Measurements from ENCODE around the gene NHP2.

The NHP2 gene

DNA sequence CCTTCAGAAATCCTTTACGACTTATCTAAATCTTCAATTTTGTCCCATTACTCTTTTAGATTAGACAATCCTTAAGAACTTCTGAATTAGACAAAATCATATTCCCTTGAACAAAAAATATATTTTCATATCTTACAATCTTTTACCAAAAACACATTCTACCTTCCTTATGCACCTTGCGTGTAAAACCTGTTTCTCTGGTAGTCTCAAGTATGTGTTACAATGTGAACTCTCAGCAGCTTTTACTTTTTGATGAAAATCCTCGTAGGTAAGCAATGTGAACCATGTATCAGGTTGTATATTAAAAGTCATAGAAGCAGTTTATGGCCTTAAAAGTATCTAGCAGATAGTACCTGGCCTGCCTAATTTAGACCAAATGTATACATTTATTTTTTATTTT, 20.8 kb upstream of the NHP2 start:
- no peak for DNase-seq

- no peak for DNase-seq
These were observed 16.8 kb upstream of the NHP2 start for GRCh38 chr5:178170455-178170854.

GRCh38 chr5:178165581-178165980, 11.9 kb upstream of the NHP2 start:
- DNase-seq, result no peak

- DNase-seq, result peak; percentile 95
These were observed 10.4 kb upstream of the NHP2 start for GRCh38 chr5:178163772-178164735.

DNA sequence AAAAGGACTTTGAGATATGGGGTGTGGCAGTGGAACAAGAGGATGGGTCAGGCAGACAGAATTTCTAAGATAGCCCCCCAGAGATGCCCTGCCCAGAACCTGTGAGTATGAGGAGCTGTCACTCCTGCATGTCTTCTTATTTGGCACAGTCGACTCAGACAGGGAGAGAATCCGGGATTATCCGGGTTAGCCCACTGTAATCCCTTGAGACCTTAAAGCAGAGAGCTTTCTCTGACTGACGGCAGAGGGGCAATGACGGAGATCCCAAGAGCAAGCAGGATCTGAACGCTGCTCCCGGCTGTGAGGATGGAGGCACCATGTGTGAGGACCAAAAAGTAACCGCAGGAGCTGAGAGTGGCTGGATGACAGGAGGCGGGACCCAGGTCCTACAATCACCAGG, 8.8 kb upstream of the NHP2 start:
- no peak for DNase-seq

- DNase-seq, result no peak
These were observed 6.5 kb upstream of the NHP2 start for GRCh38 chr5:178160176-178160575.

DNA sequence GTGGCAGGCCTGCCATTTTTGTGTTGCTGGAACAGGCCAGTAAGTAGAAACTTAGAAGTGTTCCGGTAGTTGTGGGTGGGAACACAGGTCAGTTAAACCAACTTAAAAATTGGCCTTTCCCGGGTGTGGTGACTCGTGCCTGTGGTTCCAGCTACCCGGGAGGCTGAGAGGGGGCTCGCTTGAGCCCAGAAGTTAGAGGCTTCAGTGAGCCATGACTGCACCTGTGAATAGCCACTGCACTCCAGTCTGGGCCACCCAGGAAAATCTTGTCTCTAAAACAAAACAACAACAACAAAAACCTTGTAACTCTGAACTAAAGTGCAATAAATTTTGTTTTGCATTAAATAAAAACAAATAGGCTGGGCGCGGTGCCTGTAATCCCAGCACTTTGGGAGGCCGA, 1.4 kb upstream of the NHP2 start:
- DNase-seq, result no peak

DNA sequence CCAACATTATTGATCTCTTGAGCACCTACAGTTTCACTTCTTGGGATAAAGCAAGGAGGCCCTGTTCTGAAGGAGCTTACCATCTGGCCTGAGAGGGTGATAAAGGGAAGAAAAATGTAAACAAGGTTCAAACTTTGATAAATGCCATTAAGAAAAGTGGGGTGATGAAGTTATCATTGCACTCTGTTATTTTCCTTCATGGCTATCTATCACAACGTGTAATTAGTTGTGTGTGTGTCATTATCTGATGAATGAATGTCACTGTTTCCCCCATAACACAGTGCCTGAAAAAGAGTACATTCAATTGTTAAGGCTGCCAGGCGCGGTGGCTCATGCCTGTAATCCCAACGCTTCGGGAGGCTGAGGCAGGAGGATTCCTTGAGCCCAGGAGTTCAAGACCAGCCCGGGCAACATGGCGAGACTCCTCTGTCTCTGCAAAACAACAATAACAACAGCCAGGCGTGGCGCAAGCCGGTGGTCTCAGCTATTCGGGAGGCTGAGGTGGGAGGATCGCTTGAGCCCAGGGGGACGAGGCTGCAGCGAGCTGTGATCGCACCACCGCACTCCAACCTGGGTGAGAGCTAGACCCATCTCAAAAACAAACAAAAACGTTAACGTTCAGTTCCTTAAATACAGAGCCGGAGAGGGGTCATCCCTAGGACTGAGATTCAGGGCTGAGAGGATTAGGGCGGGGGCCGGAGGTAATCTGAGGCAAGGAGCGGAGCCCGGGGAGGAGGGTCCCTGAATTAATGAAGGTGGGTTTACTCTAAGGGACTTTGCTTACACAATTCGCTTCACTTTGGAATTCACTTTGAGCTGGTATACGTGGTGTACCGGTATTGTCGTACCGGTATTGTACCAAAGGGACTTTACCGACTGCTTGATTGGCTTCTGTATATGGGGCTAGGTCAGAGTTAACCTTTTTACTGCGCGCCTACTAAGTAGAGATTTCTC, 917 bp downstream of the NHP2 start:
- DNase-seq, result no peak

DNA sequence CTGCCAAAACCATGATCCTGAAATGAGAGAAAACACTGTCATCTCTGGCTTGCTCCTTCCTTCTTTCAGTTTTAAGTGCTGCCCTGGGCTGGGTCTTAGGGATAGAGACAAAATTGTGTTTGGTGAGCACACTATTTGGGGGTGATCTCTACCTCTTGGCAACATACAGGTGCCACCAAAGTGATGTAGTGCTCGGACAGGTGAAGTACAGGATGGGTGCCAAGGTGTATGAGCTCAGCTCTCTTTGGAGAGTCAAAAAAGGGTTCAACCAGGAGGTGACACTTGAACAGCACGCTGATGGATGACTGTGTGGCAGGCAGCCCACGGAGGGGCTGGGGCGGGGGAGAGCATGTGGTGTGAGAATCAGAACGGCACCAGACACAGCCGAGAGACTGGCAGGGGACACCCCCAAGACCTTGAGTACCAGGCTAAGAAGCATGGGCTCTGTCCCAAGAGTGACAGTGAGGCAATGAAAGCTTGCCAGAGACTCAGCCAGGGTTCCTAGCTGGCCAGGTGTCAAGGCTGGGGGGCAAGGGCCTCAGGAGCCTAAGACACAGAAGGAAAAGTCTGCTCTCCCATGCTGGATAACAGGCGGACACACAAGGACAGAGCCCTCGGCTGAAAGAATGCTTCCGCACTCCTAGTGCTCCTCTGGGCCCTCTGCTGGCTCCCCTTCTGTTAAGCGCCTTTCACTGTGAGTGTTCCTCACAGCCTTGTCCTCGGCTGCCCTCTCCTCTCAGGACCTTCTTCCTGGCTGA, 2.5 kb downstream of the NHP2 start:
- DNase-seq, result no peak

DNA sequence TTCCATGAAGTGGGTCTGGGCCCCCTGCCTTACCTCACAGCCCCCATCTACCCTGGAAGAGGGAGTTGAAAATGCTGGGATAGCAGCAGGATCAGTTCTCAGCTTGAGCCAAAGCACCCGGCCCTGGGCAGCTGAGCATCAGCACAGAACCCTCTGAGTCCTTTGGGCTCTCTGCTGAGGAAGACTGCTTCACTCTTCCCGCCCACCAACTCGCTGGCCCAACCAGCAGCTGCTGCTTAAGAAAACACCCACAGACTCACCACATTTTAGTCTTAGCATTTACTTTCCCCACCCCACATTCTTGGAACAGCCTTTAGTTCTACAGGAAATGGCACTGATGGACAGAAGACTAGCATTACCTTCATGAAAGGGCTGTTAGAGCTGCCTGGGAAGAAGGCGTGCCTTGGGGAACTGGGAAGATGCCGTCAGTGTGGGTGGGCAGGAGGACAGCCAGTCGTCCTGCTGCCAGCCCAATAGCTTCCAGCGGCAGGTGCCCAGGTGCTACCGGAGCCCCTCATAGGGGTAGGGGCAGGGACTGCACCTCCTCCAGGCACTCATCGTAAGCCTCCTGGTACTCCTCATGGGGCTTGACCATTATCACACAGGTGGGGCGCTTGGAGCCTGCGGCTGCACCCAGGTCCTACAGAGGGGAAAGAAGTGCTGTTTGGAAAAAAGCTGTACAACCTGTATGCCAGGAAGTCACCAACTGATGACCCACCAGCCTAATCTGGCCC, 4.3 kb downstream of the NHP2 start:
- DNase-seq, result no peak

DNA sequence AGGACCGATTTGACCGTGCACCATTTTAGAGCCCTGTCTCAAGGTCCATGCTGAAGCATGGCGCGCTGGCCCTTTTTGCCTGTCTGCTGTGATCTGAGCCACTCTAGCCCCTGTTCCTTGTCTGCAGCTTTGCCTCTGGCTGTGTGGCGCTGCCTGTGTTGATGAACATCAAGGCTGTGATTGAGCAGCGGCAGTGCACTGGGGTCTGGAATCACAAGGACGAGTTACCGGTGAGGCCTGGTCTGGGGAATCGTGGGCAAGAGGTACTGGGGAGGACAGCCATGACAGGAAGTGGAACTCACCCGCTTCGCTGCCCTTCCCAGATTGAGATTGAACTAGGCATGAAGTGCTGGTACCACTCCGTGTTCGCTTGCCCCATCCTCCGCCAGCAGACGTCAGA, 6.3 kb downstream of the NHP2 start:
- no peak for DNase-seq

- peak; percentile 70 for DNase-seq
These were observed 7.5 kb downstream of the NHP2 start for GRCh38 chr5:178145965-178146820.

DNA sequence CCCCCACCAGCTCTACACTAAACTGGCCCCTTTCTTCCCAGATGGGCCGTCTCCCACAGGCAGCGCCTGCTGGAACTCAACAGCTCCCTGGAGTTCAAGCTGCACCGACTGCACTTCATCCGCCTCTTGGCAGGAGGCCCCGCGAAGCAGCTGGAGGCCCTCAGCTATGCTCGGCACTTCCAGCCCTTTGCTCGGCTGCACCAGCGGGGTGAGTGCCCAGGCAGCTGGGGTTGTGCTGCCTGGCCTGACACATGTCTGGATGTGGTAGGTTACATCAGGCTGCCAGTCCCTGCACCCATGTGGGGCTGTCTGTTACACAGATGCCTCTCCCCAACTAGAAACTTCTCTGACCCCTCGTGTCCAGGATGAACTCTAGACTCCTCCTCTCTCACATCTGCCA, 9.8 kb downstream of the NHP2 start:
- no peak for DNase-seq

DNA sequence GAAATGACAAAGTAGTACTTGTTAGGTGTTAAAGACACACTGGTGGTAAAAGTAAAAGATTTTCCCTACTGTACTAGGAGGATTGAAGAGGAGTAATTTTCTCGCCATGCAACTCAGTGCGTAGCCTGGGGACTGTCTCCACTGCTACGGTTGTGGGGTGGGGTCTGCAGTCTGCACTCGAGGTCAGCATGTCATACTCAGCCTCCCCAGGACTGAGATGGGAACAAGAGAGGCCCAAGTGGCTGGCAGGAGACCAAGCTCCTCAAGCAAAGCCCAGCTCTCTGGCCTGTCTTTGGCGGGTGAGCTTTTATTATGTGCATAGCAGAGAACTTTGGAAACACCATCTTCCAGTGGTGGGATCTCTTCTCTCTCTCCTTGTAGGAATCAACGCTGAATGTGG, 10.4 kb downstream of the NHP2 start:
- DNase-seq, result no peak

GRCh38 chr5:178142642-178143041, 11.0 kb downstream of the NHP2 start:
- DNase-seq, result no peak

GRCh38 chr5:178141550-178141949, 12.1 kb downstream of the NHP2 start:
- no peak for DNase-seq

DNA sequence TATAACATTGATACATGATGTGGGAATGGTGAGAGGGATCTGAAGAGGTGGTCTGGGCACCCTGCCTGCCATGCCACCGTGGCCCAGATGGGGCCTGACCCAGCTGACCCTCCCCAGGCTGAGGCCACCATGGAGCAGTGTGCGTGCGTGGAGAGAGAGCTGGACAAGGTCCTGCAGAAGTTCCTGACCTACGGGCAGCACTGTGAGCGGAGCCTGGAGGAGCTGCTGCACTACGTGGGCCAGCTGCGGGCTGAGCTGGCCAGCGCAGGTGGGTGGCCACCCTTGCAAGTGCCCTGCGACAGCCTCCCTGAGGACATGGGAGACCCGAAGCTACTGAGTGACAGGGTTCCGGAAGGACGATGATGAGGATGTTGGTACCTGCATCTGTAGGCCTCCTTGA, 15.7 kb downstream of the NHP2 start:
- DNase-seq, result no peak

- DNase-seq, result no peak
These were observed 16.7 kb downstream of the NHP2 start for GRCh38 chr5:178136990-178137389.

GRCh38 chr5:178131446-178131996, 22.2 kb downstream of the NHP2 start:
- no peak for DNase-seq

DNA sequence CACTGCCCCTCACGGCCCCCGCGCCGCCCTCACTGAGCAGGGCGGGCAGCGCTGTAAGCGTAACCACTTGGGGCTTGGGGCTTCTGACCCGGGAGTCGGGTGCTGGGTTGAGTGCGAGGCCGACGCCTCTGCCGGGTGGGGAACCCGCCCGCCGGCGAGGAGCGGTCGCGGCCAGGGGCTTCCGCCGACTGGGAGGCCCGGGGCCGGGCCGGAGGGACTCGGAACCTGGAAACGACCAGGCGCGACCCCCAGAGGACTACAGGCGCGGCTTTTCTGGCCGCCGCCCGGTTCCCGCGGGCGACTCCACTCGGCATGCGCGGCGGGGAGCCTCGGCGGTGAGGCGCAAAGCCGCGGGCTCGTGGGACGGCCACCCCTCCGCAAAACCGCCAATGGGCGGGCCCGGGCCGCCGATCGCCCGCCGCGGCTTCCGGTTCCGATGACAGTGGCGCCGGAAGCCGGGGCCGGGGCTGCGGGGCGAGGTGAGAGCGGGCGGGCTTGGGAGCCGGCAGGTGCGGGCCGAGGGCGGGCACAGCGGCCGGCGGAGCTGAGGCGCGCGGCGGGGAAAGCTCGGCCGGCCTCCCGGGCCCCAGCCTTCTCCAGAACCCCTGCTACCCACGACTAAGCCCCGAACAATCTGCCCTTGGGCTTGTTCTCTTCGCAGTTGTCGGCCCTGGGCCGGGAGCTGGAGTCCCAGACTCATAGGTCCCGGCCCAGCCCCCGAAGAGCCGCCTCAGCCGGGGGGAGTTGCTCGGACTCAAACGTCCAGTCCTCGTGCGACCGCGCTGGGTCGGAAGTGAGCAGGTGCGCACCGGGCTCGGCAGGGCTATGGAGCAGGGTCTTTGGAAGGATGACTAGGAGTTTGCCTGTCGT, 22.9 kb downstream of the NHP2 start, which contains the start of gene RMND5B:
RMND5B (plus strand) TSS at position 439 of the 870 bp plus-strand sequence. CDS start 7,106 bp downstream, outside the sequence.
- peak; percentile 67 for DNase-seq

Measured in T-helper 9 cell (primary cell).